ENCODE measurements around the gene GOLGA6D. TPM values are rescaled to one million over a fixed set of nuclear protein-coding genes. Genes with fewer than 3 reads are reported as not detected.
"Not testable (repeated sequence)": the region's sequence is repeated elsewhere in the genome, so short reads cannot be mapped to it uniquely, and the experiment has no call there.

The GOLGA6D gene
- total RNA-seq, 1 experiment from 2014 or later = 0.35 TPM

- Histone ChIP-seq H3K4ac (ENCODE audit: low read depth, low read length) (no peak overlapping the region), H3K23ac (ENCODE audit: insufficient read length, low read depth, low read length) (no peak overlapping the region), H3K56ac (ENCODE audit: insufficient read length, low read depth, low read length) (no peak overlapping the region), H3K4me2 (ENCODE audit: insufficient read depth, insufficient read length, low read length) (no peak overlapping the region), H2BK15ac (ENCODE audit: low read depth, low read length) (no peak overlapping the region), H2BK120ac (ENCODE audit: low read depth, low read length, poor library complexity, severe bottlenecking) (no peak overlapping the region), H4K20me1 (ENCODE audit: control insufficient read depth, insufficient read depth, insufficient read length) (no peaks in the 10 kb centered on the region), H3K27ac (ENCODE audit: insufficient read length, low read depth, low read length) (no peak overlapping the region), H3K79me1 (ENCODE audit: insufficient read depth, low read depth, low read length, poor library complexity, severe bottlenecking) (no peaks in the 10 kb centered on the region), H3K9me3 (ENCODE audit: control insufficient read depth, low read depth, low read length) (no peaks in the 10 kb centered on the region), H2AFZ (ENCODE audit: low read length) (no peak overlapping the region), H3K79me2 (ENCODE audit: insufficient read depth, low read length) (no peaks in the 10 kb centered on the region), H3K9ac (ENCODE audit: extremely low read depth, insufficient read length, low read length) (no peak overlapping the region), H3K14ac (ENCODE audit: insufficient read depth, low read length) (no peak overlapping the region), H3K27me3 (ENCODE audit: insufficient read depth, low read length) (no peaks in the 10 kb centered on the region), H4K8ac (replicated peaks; ENCODE audit: insufficient read length, low read depth, low read length) (no peak overlapping the region), H4K91ac (ENCODE audit: insufficient read length, low read depth, low read length) (no peak overlapping the region), H3K23me2 (ENCODE audit: insufficient read length, low read depth, low read length, poor library complexity, severe bottlenecking) (no peaks in the 10 kb centered on the region), H3K18ac (ENCODE audit: insufficient read length, low read depth, low read length) (no peak overlapping the region), H2BK5ac (ENCODE audit: insufficient read length, low read length) (no peak overlapping the region), H2BK20ac (ENCODE audit: low read depth, low read length, poor library complexity, severe bottlenecking) (no peak overlapping the region), H4K5ac (ENCODE audit: insufficient read length, low read depth, low read length) (no peak overlapping the region), H3T11ph (ENCODE audit: low read length) (no peak overlapping the region), H2BK12ac (ENCODE audit: insufficient read length, low read depth, low read length) (no peak overlapping the region), H2AK5ac (ENCODE audit: insufficient read length, low read length) (no peak overlapping the region), H3K4me1 (ENCODE audit: insufficient read depth, low read length) (no peaks in the 10 kb centered on the region)
- Mint-ChIP-seq H3K27me3 (ENCODE audit: low read depth) (peaks cover 17% of the 10 kb centered on the region), H3K27ac (no peak overlapping the region), H3K9me3 (no peaks in the 10 kb centered on the region), H3K36me3 (ENCODE audit: insufficient read depth in 1 of 3, low read depth in 3 of 3) (no peaks in the 10 kb centered on the region), H3K4me3 (no peak overlapping the region), H3K4me1 (no peaks in the 10 kb centered on the region)
- WGBS (ENCODE audit: extremely low coverage, insufficient read length, low lambda C conversion rate) = no CpG with 5 or more reads among the region's 5 CpGs
- no peak for TF ChIP-seq CTCF (conservative IDR thresholded peaks at IDR 0.05)
- DNase-seq = no peak
Observed at GRCh38 chr15:75314552-75315290, 32.1 kb downstream of the GOLGA6D start.

GRCh38 chr15:75319231-75319897 lies 36.7 kb downstream of the GOLGA6D start:
- H4K8ac ChIP-seq (replicated peaks; ENCODE audit: insufficient read length, low read depth, low read length); H2BK20ac ChIP-seq (ENCODE audit: low read depth, low read length, poor library complexity, severe bottlenecking); H3K4me1 Mint-ChIP-seq; H2BK5ac ChIP-seq (ENCODE audit: insufficient read length, low read length); H3K23ac ChIP-seq (ENCODE audit: insufficient read length, low read depth, low read length); H3K9me3 ChIP-seq (ENCODE audit: control insufficient read depth, low read depth, low read length); H3K79me1 ChIP-seq (ENCODE audit: insufficient read depth, low read depth, low read length, poor library complexity, severe bottlenecking); H3K4me1 ChIP-seq (ENCODE audit: insufficient read depth, low read length); H2BK120ac ChIP-seq (ENCODE audit: low read depth, low read length, poor library complexity, severe bottlenecking); H2AK5ac ChIP-seq (ENCODE audit: insufficient read length, low read length); H2BK12ac ChIP-seq (ENCODE audit: insufficient read length, low read depth, low read length); H3K4ac ChIP-seq (ENCODE audit: low read depth, low read length); H3K4me3 Mint-ChIP-seq; H3T11ph ChIP-seq (ENCODE audit: low read length); H3K9me3 Mint-ChIP-seq; H4K20me1 ChIP-seq (ENCODE audit: control insufficient read depth, insufficient read depth, insufficient read length); H3K4me2 ChIP-seq (ENCODE audit: insufficient read depth, insufficient read length, low read length); H4K5ac ChIP-seq (ENCODE audit: insufficient read length, low read depth, low read length); H2AFZ ChIP-seq (ENCODE audit: low read length); H3K23me2 ChIP-seq (ENCODE audit: insufficient read length, low read depth, low read length, poor library complexity, severe bottlenecking); H3K27ac ChIP-seq (ENCODE audit: insufficient read length, low read depth, low read length); H2BK15ac ChIP-seq (ENCODE audit: low read depth, low read length); H3K14ac ChIP-seq (ENCODE audit: insufficient read depth, low read length); H3K9ac ChIP-seq (ENCODE audit: extremely low read depth, insufficient read length, low read length); H3K27ac Mint-ChIP-seq; H3K79me2 ChIP-seq (ENCODE audit: insufficient read depth, low read length); DNase-seq; H4K91ac ChIP-seq (ENCODE audit: insufficient read length, low read depth, low read length); H3K27me3 ChIP-seq (ENCODE audit: insufficient read depth, low read length); H3K36me3 Mint-ChIP-seq (ENCODE audit: insufficient read depth in 1 of 3, low read depth in 3 of 3); H3K56ac ChIP-seq (ENCODE audit: insufficient read length, low read depth, low read length); H3K18ac ChIP-seq (ENCODE audit: insufficient read length, low read depth, low read length): not testable (repeated sequence)
- peaks cover 29% of the 10 kb centered on the region for H3K27me3 Mint-ChIP-seq (ENCODE audit: low read depth)
- whole genome bisulfite sequencing (ENCODE audit: extremely low coverage, insufficient read length, low lambda C conversion rate) = no CpG with 5 or more reads among the region's 5 CpGs

All from H9 (cell line).